Measurements from ENCODE around the gene ESPL1.
A peak's percentile ranks its signal among the peaks of the same experiment; 100 is the strongest.
"Not testable (repeated sequence)": the region's sequence is repeated elsewhere in the genome, so short reads cannot be mapped to it uniquely, and the experiment has no call there.

The ESPL1 gene

GRCh38 chr12:53295070-53295890, 27.2 kb downstream of the ESPL1 start, which contains the start of gene PFDN5:
Gene PFDN5 (plus strand): TSS chr12:53295542. CDS start chr12:53295568, 26 bp downstream.
- DNase-seq (ENCODE audit: low read depth, low spot score), result peak; percentile 90
- H3K36me3 ChIP-seq (ENCODE audit: insufficient read depth, insufficient read length, low read length), result peaks cover 70% of the 10 kb centered on the region
- H3K4me1 ChIP-seq (ENCODE audit: insufficient read depth, insufficient read length), result peaks cover 10% of the 10 kb centered on the region
- H3K4me3 ChIP-seq (ENCODE audit: insufficient read length, low read depth), result peak within 1 kb of the TSS; percentile 82
- no peaks in the 10 kb centered on the region for H3K9me3 ChIP-seq (ENCODE audit: insufficient read depth, low read length)
- peak within 1 kb of the TSS; percentile 92 for H3K9ac ChIP-seq (ENCODE audit: insufficient read length, low read depth)
- TF ChIP-seq ZNF274 (IDR thresholded peaks at IDR 0.05; ENCODE audit: low read depth, low read length), result no peak
- TF ChIP-seq SUZ12 (IDR thresholded peaks at IDR 0.05; ENCODE audit: extremely low read depth, insufficient read depth, insufficient read length), result no peak
- peak; percentile 87 for TF ChIP-seq YY1 (IDR thresholded peaks at IDR 0.05; ENCODE audit: insufficient read depth, insufficient read length)
- no peaks in the 10 kb centered on the region for H3K27me3 ChIP-seq (ENCODE audit: insufficient read depth, insufficient read length)

- no peaks in the 10 kb centered on the region for H3K9me3 ChIP-seq (ENCODE audit: insufficient read depth, low read length)
- peaks cover 10% of the 10 kb centered on the region for H3K4me1 ChIP-seq (ENCODE audit: insufficient read depth, insufficient read length)
- no peaks in the 10 kb centered on the region for H3K27me3 ChIP-seq (ENCODE audit: insufficient read depth, insufficient read length)
- peak overlapping the region; percentile 82 for H3K4me3 ChIP-seq (ENCODE audit: insufficient read length, low read depth)
- TF ChIP-seq YY1 (IDR thresholded peaks at IDR 0.05; ENCODE audit: insufficient read depth, insufficient read length) (no peak), SUZ12 (IDR thresholded peaks at IDR 0.05; ENCODE audit: extremely low read depth, insufficient read depth, insufficient read length) (no peak), ZNF274 (IDR thresholded peaks at IDR 0.05; ENCODE audit: low read depth, low read length) (no peak)
- peak overlapping the region; percentile 92 for H3K9ac ChIP-seq (ENCODE audit: insufficient read length, low read depth)
- H3K36me3 ChIP-seq (ENCODE audit: insufficient read depth, insufficient read length, low read length), result peaks cover 69% of the 10 kb centered on the region
- no peak for DNase-seq (ENCODE audit: low read depth, low spot score)
These were observed 27.8 kb downstream of the ESPL1 start for GRCh38 chr12:53295891-53296219.

DNA sequence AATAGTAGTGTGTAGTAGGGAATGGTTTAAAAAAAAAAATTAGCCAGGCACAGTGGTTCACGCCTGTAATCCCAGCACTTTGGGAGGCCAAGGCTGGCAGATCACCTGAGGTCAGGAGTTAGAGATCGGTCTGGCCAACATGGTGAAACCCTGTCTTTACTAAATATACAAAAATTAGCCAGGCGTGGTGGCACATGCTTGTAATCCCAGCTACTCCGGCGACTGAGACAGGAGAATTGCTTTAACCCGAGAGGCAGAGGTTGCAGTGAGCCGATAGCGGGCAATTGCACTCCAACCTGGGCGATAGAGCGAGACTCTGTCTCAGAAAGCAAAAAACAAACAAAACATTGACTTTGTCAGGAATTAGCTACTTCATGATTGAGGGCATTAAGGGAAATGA, 29.0 kb downstream of the ESPL1 start:
- H3K9ac ChIP-seq (ENCODE audit: insufficient read length, low read depth); H3K27me3 ChIP-seq (ENCODE audit: insufficient read depth, insufficient read length); H3K4me1 ChIP-seq (ENCODE audit: insufficient read depth, insufficient read length); DNase-seq (ENCODE audit: low read depth, low spot score); H3K9me3 ChIP-seq (ENCODE audit: insufficient read depth, low read length); H3K4me3 ChIP-seq (ENCODE audit: insufficient read length, low read depth): not testable (repeated sequence)
- peaks cover 71% of the 10 kb centered on the region for H3K36me3 ChIP-seq (ENCODE audit: insufficient read depth, insufficient read length, low read length)

DNA sequence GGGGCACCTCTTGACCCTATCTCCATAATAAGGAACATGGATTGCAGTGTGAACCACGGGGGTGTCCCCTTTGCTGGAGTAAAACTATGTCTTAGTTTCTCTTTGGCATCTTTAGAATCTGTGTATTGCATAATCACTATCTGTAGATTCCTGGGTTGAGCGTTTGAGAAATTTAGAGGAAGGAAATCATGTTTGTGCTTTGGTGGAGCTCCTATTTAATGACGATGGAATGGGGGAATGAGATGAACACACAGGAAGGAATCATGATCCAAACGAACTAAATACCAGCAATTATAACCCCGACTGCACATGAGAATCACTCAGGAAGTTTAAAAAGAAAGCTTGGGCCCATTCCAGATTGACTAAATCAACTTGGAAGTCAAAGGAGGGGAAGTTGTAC, 30.1 kb downstream of the ESPL1 start:
- H3K27me3 ChIP-seq (ENCODE audit: insufficient read depth, insufficient read length), result no peaks in the 10 kb centered on the region
- no peak for DNase-seq (ENCODE audit: low read depth, low spot score)
- no peak overlapping the region for H3K4me3 ChIP-seq (ENCODE audit: insufficient read length, low read depth)
- no peaks in the 10 kb centered on the region for H3K9me3 ChIP-seq (ENCODE audit: insufficient read depth, low read length)
- no peak overlapping the region for H3K9ac ChIP-seq (ENCODE audit: insufficient read length, low read depth)
- TF ChIP-seq ZNF274 (IDR thresholded peaks at IDR 0.05; ENCODE audit: low read depth, low read length), result no peak
- peaks cover 71% of the 10 kb centered on the region for H3K36me3 ChIP-seq (ENCODE audit: insufficient read depth, insufficient read length, low read length)
- peaks cover 10% of the 10 kb centered on the region for H3K4me1 ChIP-seq (ENCODE audit: insufficient read depth, insufficient read length)

- peaks cover 10% of the 10 kb centered on the region for H3K4me1 ChIP-seq (ENCODE audit: insufficient read depth, insufficient read length)
- TF ChIP-seq ZNF274 (IDR thresholded peaks at IDR 0.05; ENCODE audit: low read depth, low read length) (no peak), SUZ12 (IDR thresholded peaks at IDR 0.05; ENCODE audit: extremely low read depth, insufficient read depth, insufficient read length) (no peak), YY1 (IDR thresholded peaks at IDR 0.05; ENCODE audit: insufficient read depth, insufficient read length) (no peak)
- peak overlapping the region; percentile 90 for H3K4me3 ChIP-seq (ENCODE audit: insufficient read length, low read depth)
- H3K27me3 ChIP-seq (ENCODE audit: insufficient read depth, insufficient read length), result no peaks in the 10 kb centered on the region
- DNase-seq (ENCODE audit: low read depth, low spot score), result no peak
- H3K36me3 ChIP-seq (ENCODE audit: insufficient read depth, insufficient read length, low read length), result peaks cover 66% of the 10 kb centered on the region
- H3K9me3 ChIP-seq (ENCODE audit: insufficient read depth, low read length), result no peaks in the 10 kb centered on the region
- H3K9ac ChIP-seq (ENCODE audit: insufficient read length, low read depth), result peak overlapping the region; percentile 51
These were observed 31.0 kb downstream of the ESPL1 start for GRCh38 chr12:53299101-53299453.

GRCh38 chr12:53299454-53300180, 31.5 kb downstream of the ESPL1 start, which contains the start of gene MYG1:
Gene MYG1 (plus strand): TSS chr12:53299695. CDS start chr12:53299738, 43 bp downstream.
- Histone ChIP-seq H3K27me3 (ENCODE audit: insufficient read depth, insufficient read length) (no peaks in the 10 kb centered on the region), H3K4me1 (ENCODE audit: insufficient read depth, insufficient read length) (peaks cover 10% of the 10 kb centered on the region), H3K9me3 (ENCODE audit: insufficient read depth, low read length) (no peaks in the 10 kb centered on the region), H3K9ac (ENCODE audit: insufficient read length, low read depth) (peak within 1 kb of the TSS; percentile 95), H3K36me3 (ENCODE audit: insufficient read depth, insufficient read length, low read length) (peaks cover 64% of the 10 kb centered on the region), H3K4me3 (ENCODE audit: insufficient read length, low read depth) (peak within 1 kb of the TSS; percentile 90)
- TF ChIP-seq ZNF274 (IDR thresholded peaks at IDR 0.05; ENCODE audit: low read depth, low read length) (no peak), YY1 (IDR thresholded peaks at IDR 0.05; ENCODE audit: insufficient read depth, insufficient read length) (no peak), SUZ12 (IDR thresholded peaks at IDR 0.05; ENCODE audit: extremely low read depth, insufficient read depth, insufficient read length) (no peak)
- peak; percentile 85 for DNase-seq (ENCODE audit: low read depth, low spot score)

DNA sequence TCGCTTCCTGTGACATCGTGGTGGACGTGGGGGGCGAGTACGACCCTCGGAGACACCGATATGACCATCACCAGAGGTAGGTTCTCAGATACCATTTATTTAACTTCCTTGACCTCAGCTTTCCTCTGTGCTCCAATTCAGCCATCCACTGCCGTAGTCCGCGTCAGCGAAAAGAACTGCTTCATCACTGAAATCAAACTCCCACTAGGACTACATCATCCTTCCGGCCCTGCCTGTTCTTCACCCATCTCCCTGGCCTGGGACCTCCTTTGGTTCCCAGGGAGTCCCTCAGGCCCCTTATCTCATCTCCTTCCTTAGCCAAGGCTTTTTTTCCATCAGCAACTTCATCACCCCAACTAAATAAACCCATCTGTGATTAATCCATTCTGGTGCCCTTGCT, 32.1 kb downstream of the ESPL1 start:
- no peaks in the 10 kb centered on the region for H3K27me3 ChIP-seq (ENCODE audit: insufficient read depth, insufficient read length)
- H3K9me3 ChIP-seq (ENCODE audit: insufficient read depth, low read length), result no peaks in the 10 kb centered on the region
- H3K36me3 ChIP-seq (ENCODE audit: insufficient read depth, insufficient read length, low read length), result peaks cover 65% of the 10 kb centered on the region
- TF ChIP-seq SUZ12 (IDR thresholded peaks at IDR 0.05; ENCODE audit: extremely low read depth, insufficient read depth, insufficient read length), result no peak
- TF ChIP-seq YY1 (IDR thresholded peaks at IDR 0.05; ENCODE audit: insufficient read depth, insufficient read length), result no peak
- no peak for TF ChIP-seq ZNF274 (IDR thresholded peaks at IDR 0.05; ENCODE audit: low read depth, low read length)
- no peak for DNase-seq (ENCODE audit: low read depth, low spot score)
- H3K9ac ChIP-seq (ENCODE audit: insufficient read length, low read depth), result peak overlapping the region; percentile 95
- peak overlapping the region; percentile 90 for H3K4me3 ChIP-seq (ENCODE audit: insufficient read length, low read depth)
- H3K4me1 ChIP-seq (ENCODE audit: insufficient read depth, insufficient read length), result peaks cover 10% of the 10 kb centered on the region

All from NT2/D1 (cell line).